ENCODE data around the gene SLC25A40. TPM values are rescaled to one million over a fixed set of nuclear protein-coding genes. Genes with fewer than 3 reads are reported as not detected.

SLC25A40 gene
- polyA plus RNA-seq, 5 donors: 22.7 to 48.1 (median 41.9) TPM

DNA sequence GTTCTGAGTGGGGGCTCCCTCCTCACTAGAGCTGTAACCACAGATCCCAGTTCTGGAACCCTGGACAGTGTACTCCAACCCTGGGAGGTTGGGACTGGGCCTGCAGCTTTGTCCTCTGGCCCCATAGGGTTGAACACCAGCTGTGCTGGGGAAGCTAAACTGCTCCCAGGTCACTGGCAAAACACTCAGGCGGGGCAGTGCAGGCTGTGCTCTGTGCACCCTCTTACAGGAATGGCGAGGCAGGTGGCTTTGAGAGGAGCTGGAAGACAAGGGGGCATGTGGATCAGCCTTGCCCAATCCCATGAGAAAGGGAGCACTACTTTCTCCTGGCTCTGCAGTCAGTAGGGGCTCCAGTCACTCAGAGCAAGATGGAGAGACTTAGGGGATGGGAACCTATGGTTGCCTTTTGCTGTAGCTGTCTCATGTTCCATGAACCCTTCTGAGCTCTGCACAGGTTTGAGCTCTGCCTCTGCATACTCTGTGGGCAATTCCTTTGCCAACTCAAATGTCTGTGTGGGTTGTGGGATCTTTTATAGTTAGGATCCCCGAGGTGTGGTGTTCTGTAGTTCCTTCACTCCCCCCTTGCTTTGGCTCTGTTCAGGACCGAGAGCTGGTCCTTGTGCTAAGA, 90.7 kb downstream of the SLC25A40 start:
- no peak for DNase-seq

DNA sequence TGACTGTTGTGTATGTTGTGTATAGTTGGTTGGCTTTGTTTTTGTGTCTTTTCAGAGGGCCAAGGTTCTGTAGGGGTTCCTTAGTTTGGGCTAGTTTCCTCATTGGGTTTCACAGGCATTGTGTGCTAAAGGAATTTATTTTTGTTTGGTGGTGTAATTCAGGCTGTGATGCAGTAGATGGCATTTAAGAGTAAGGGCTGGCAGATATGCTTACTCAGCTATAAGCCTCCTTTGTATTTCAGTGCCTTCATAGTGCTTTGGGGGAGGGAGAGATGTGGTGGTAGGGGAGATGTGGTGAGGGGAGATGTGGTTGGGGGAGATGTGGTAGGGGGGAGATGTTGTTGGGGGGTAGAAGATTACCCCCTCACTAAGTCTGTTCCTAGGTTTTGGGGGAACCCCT, 91.7 kb downstream of the SLC25A40 start:
- DNase-seq: no peak

Other genes starting within 250 kb of the SLC25A40 start
- gene RUNDC3B, start 248.0 kb downstream of the SLC25A40 start, polyA plus RNA-seq (ENCODE audit: insufficient read depth in 1 of 5, insufficient read length in 5 of 5, low replicate concordance in 1 of 5): under 1 TPM; 0.10 to 0.30 (median 0.22) TPM
- 10 to 100 TPM; 13.3 to 31.3 (median 18.3) TPM for gene DBF4, start 133 bp upstream of the SLC25A40 start, polyA plus RNA-seq (ENCODE audit: insufficient read depth in 1 of 5, insufficient read length in 5 of 5, low replicate concordance in 1 of 5)
- gene ADAM22, start 57.9 kb upstream of the SLC25A40 start, polyA plus RNA-seq (ENCODE audit: insufficient read depth in 1 of 5, insufficient read length in 5 of 5, low replicate concordance in 1 of 5): 10 to 100 TPM in 4 of 5 donors, 1 to 10 TPM in 1; 8.0 to 25.9 (median 18.7) TPM